Endothelial cell (in vitro differentiated cells): Measurements from ENCODE around the gene KLK15. TPM values are rescaled to one million over a fixed set of nuclear protein-coding genes. Genes with fewer than 3 reads are reported as not detected.
"Not testable (repeated sequence)": the region's sequence is repeated elsewhere in the genome, so short reads cannot be mapped to it uniquely, and the experiment has no call there.

ENCODE experiments used
- DNase-seq: peaks from one replicate; pipeline ENCODE4 v3.0.0; 2021; ENCODE audit warnings: low spot score
- H3K27ac Mint-ChIP-seq: one replicate; pipeline ENCODE4 v1.8.0; 2021; ENCODE audit warnings: mixed read lengths, inconsistent platforms; ENCODE audit not compliant: unreplicated experiment
- H3K27me3 Mint-ChIP-seq: one replicate; pipeline ENCODE4 v1.8.0; 2021; ENCODE audit warnings: mild to moderate bottlenecking, moderate library complexity, mixed read lengths, inconsistent platforms; ENCODE audit not compliant: unreplicated experiment
- H3K36me3 Mint-ChIP-seq: one replicate; pipeline ENCODE4 v1.8.0; 2021; ENCODE audit warnings: mild to moderate bottlenecking, low read depth, mixed read lengths, inconsistent platforms; ENCODE audit not compliant: unreplicated experiment
- H3K4me1 Mint-ChIP-seq: one replicate; pipeline ENCODE4 v1.8.0; 2021; ENCODE audit warnings: mild to moderate bottlenecking, mixed read lengths, inconsistent platforms; ENCODE audit not compliant: unreplicated experiment
- H3K4me3 Mint-ChIP-seq: one replicate; pipeline ENCODE4 v1.8.0; 2021; ENCODE audit warnings: mild to moderate bottlenecking, mixed read lengths, inconsistent platforms; ENCODE audit not compliant: unreplicated experiment
- H3K9me3 Mint-ChIP-seq: one replicate; pipeline ENCODE4 v1.8.0; 2021; ENCODE audit warnings: mixed read lengths, inconsistent platforms; ENCODE audit not compliant: unreplicated experiment
- total RNA-seq: library from RNA; stranded (reverse); fragmentation: NEBNext Ultra II Directional; extraction: Animal tissue kit (Norgen Biotek cat#: 25700); gene quantifications from one replicate; pipeline ENCODE4 v1.2.1, GENCODE V29; 2021; ENCODE audit not compliant: unreplicated experiment
- TF ChIP-seq, protein P1 (sequence below): fragments of 200-600 bp; sonication (generic); IDR thresholded peaks from one replicate; pipeline ENCODE4 v1.5.0; 2021; ENCODE audit warnings: antibody characterized with exemption; ENCODE audit not compliant: unreplicated experiment

KLK15 gene
- total RNA-seq, 1 donor from 2014 or later, result not detected

DNA sequence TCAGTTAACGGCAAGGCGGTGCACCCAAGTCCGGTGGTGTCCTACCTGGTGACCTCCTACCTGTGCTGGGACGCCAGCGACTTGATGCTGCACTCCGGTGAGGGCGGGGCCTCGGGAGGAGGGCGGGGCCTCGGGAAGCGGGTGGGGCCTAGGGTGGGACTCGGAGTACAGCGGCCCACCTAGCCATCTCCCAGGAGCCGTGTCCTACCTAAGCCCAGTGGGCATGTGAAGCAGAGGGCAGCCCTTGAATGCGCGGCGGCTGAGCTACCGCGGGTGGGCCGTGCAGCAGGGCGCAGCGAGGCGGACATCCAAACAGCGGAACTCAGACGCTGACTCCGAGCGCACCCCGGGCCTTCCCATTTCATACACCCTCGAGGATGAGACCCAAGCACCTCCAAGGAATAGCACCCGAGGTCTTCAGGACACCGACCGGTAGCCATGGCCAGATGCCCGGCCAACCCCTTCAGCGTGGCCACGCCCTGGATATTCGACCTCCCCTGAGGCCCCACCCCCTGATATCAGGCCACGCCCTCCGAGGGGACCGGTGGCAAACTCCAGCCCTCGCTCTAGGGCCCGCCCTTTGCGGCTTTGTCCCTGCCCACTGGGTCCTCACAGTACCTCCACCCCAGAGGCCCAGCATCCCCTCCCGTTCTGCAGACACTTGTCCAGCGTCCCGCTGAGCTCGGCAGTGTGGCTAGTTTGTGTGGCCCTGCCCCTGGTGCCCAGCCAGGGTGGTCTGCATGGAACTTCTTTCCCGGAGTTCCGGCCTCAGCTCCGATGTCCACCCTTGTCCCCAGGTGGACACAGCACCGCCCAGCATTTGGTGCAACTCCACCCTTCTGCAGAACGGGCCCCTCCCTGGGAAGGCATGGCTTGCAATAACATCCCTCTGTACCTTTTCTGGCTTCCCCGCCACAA lies 15.2 kb downstream of the KLK15 start:
- H3K27me3 Mint-ChIP-seq, result peaks cover 20% of the 10 kb centered on the region
- peak; percentile 68 for DNase-seq
- no peak overlapping the region for H3K4me3 Mint-ChIP-seq
- peaks cover 11% of the 10 kb centered on the region for H3K4me1 Mint-ChIP-seq
- peak overlapping the region; percentile 36 for H3K27ac Mint-ChIP-seq
- peaks cover 5% of the 10 kb centered on the region for H3K9me3 Mint-ChIP-seq
- TF ChIP-seq, protein P1, sequence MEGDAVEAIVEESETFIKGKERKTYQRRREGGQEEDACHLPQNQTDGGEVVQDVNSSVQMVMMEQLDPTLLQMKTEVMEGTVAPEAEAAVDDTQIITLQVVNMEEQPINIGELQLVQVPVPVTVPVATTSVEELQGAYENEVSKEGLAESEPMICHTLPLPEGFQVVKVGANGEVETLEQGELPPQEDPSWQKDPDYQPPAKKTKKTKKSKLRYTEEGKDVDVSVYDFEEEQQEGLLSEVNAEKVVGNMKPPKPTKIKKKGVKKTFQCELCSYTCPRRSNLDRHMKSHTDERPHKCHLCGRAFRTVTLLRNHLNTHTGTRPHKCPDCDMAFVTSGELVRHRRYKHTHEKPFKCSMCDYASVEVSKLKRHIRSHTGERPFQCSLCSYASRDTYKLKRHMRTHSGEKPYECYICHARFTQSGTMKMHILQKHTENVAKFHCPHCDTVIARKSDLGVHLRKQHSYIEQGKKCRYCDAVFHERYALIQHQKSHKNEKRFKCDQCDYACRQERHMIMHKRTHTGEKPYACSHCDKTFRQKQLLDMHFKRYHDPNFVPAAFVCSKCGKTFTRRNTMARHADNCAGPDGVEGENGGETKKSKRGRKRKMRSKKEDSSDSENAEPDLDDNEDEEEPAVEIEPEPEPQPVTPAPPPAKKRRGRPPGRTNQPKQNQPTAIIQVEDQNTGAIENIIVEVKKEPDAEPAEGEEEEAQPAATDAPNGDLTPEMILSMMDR, result no peak
- peaks cover 4% of the 10 kb centered on the region for H3K36me3 Mint-ChIP-seq

GRCh38 chr19:50815439-50815838 lies 17.9 kb downstream of the KLK15 start:
- Mint-ChIP-seq H3K36me3 (peaks cover 18% of the 10 kb centered on the region), H3K4me1 (peaks cover 8% of the 10 kb centered on the region), H3K4me3 (no peak overlapping the region), H3K9me3 (peaks cover 15% of the 10 kb centered on the region), H3K27me3 (peaks cover 16% of the 10 kb centered on the region), H3K27ac (no peak overlapping the region)
- TF ChIP-seq, protein P1, result no peak
- no peak for DNase-seq

GRCh38 chr19:50814883-50815282 lies 18.5 kb downstream of the KLK15 start:
- Mint-ChIP-seq H3K27me3 (peaks cover 12% of the 10 kb centered on the region), H3K4me1 (peaks cover 2% of the 10 kb centered on the region), H3K27ac (no peak overlapping the region), H3K36me3 (peaks cover 18% of the 10 kb centered on the region), H3K4me3 (no peak overlapping the region), H3K9me3 (peaks cover 17% of the 10 kb centered on the region)
- TF ChIP-seq, protein P1, result no peak
- no peak for DNase-seq

GRCh38 chr19:50812474-50812873 lies 20.9 kb downstream of the KLK15 start:
- TF ChIP-seq, protein P1, result no peak
- Mint-ChIP-seq H3K4me3 (peak overlapping the region; percentile 14), H3K27me3 (peaks cover 10% of the 10 kb centered on the region), H3K27ac (no peak overlapping the region), H3K9me3 (peaks cover 17% of the 10 kb centered on the region), H3K36me3 (peaks cover 18% of the 10 kb centered on the region), H3K4me1 (no peaks in the 10 kb centered on the region)
- no peak for DNase-seq

- not testable (repeated sequence) for DNase-seq, H3K27me3 Mint-ChIP-seq, H3K27ac Mint-ChIP-seq, H3K4me3 Mint-ChIP-seq, H3K4me1 Mint-ChIP-seq
- Mint-ChIP-seq H3K9me3 (peaks cover 17% of the 10 kb centered on the region), H3K36me3 (peaks cover 18% of the 10 kb centered on the region)
These were observed 21.6 kb downstream of the KLK15 start for GRCh38 chr19:50811622-50812238.
